Fibroblast of lung (primary cell): ENCODE data around the gene RAB36. TPM values are rescaled to one million over a fixed set of nuclear protein-coding genes. Genes with fewer than 3 reads are reported as not detected.

ENCODE experiments used
- DNase-seq, 2 donors: peaks; one replicate each; pipeline versions ENCODE4 v3.0.0 to v3.0.0-alpha.2; 2010; ENCODE audit warnings: low read depth in 2 of 2
- H2AFZ ChIP-seq: 2 replicates; pipeline ENCODE4 v1.5.1; 2012; ENCODE audit warnings: low read length, control low read depth, inconsistent platforms
- H3K27ac ChIP-seq: 2 replicates; pipeline ENCODE4 v1.5.1; 2011; ENCODE audit warnings: low read length, control low read depth; ENCODE audit not compliant: insufficient read depth
- H3K27me3 ChIP-seq: 2 replicates; pipeline ENCODE4 v1.5.1; 2011; ENCODE audit warnings: mild to moderate bottlenecking, low read length; ENCODE audit not compliant: control insufficient read depth, insufficient read depth
- H3K36me3 ChIP-seq: 2 replicates; pipeline ENCODE4 v1.5.1; 2011; ENCODE audit warnings: low read length; ENCODE audit not compliant: control insufficient read depth, insufficient read depth
- H3K4me1 ChIP-seq: 2 replicates; pipeline ENCODE4 v1.5.1; 2011; ENCODE audit warnings: low read length; ENCODE audit not compliant: control insufficient read depth, insufficient read depth; ENCODE audit errors: extremely low read depth
- H3K4me2 ChIP-seq: 2 replicates; pipeline ENCODE4 v1.5.1; 2011; ENCODE audit warnings: low read length, control low read depth; ENCODE audit not compliant: insufficient read depth; ENCODE audit errors: extremely low read depth
- H3K4me3 ChIP-seq, 4 experiments: fragments of 200-600 bp in 1 of 4; sonication (generic) in 1 of 4; replicated peaks in 1 of 4; 2 replicates each; pipeline ENCODE4 v1.5.1; 2011 to 2016; ENCODE audit warnings: low read length in 4 of 4, low read depth in 3 of 4, mild to moderate bottlenecking in 3 of 4, control low read depth in 2 of 4, inconsistent platforms in 1 of 4, mixed read lengths in 1 of 4; ENCODE audit not compliant: insufficient read depth in 1 of 4; ENCODE audit errors: control extremely low read depth in 1 of 4
- H3K79me2 ChIP-seq: 2 replicates; pipeline ENCODE4 v1.5.1; 2012; ENCODE audit warnings: mild to moderate bottlenecking, low read length, inconsistent platforms; ENCODE audit not compliant: control insufficient read depth, insufficient read depth
- H3K9ac ChIP-seq: 2 replicates; pipeline ENCODE4 v1.5.1; 2011; ENCODE audit warnings: mild to moderate bottlenecking, low read length, control low read depth; ENCODE audit not compliant: insufficient read depth
- H3K9me3 ChIP-seq: 2 replicates; pipeline ENCODE4 v1.5.1; 2012; ENCODE audit warnings: low read depth, low read length; ENCODE audit not compliant: control insufficient read depth, insufficient read depth
- H4K20me1 ChIP-seq: 2 replicates; pipeline ENCODE4 v1.5.1; 2011; ENCODE audit warnings: low read length; ENCODE audit not compliant: control insufficient read depth, insufficient read depth; ENCODE audit errors: extremely low read depth
- EZH2 ChIP-seq: IDR thresholded peaks from 2 replicates; pipeline ENCODE4 v1.5.1; 2012; ENCODE audit warnings: low read length, control low read depth, mild to moderate bottlenecking; ENCODE audit errors: missing control alignments
- polyA plus RNA-seq, 2 donors: library from polyadenylated mRNA; depleted of rRNA in 1 of 2; stranded (reverse) in 1 of 2; unstranded in 1 of 2; fragments of >200 nt; gene quantifications; 2 replicates each; pipeline ENCODE4 v1.2.1, GENCODE V29; 2011 to 2012; ENCODE audit warnings: missing spikeins in 1 of 2
- total RNA-seq: library from RNA; depleted of rRNA; stranded (reverse); fragments of >200 nt; gene quantifications from 2 replicates; pipeline ENCODE4 v1.2.1, GENCODE V29; 2014
- TF ChIP-seq, protein P1 (sequence below), 2 donors: IDR thresholded peaks in 1 of 2; conservative IDR thresholded peaks in 1 of 2; 1 replicate in 1 of 2; 2 replicates in 1 of 2; pipeline ENCODE4 v1.5.1; 2011 to 2012; ENCODE audit warnings: low read length in 2 of 2, control low read depth in 1 of 2, inconsistent platforms in 1 of 2, low read depth in 1 of 2, mild to moderate bottlenecking in 1 of 2

Gene RAB36
- total and polyA plus RNA-seq, 2 donors (not counting 1 experiment from before 2014, with no cell fraction given) = 2.5 to 3.7 TPM

- no peak overlapping the region for H3K4me3 ChIP-seq
- TF ChIP-seq, protein P1, sequence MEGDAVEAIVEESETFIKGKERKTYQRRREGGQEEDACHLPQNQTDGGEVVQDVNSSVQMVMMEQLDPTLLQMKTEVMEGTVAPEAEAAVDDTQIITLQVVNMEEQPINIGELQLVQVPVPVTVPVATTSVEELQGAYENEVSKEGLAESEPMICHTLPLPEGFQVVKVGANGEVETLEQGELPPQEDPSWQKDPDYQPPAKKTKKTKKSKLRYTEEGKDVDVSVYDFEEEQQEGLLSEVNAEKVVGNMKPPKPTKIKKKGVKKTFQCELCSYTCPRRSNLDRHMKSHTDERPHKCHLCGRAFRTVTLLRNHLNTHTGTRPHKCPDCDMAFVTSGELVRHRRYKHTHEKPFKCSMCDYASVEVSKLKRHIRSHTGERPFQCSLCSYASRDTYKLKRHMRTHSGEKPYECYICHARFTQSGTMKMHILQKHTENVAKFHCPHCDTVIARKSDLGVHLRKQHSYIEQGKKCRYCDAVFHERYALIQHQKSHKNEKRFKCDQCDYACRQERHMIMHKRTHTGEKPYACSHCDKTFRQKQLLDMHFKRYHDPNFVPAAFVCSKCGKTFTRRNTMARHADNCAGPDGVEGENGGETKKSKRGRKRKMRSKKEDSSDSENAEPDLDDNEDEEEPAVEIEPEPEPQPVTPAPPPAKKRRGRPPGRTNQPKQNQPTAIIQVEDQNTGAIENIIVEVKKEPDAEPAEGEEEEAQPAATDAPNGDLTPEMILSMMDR (conservative IDR thresholded peaks at IDR 0.05 in 1 of 2, IDR thresholded peaks at IDR 0.05 in 1 of 2; ENCODE audit: low read depth in 1 of 2, low read length in 2 of 2) = no peak
- no peak for TF ChIP-seq EZH2
- H2AFZ ChIP-seq = no peak overlapping the region
Observed at GRCh38 chr22:23119494-23120414, 25.5 kb upstream of the RAB36 start.

DNA sequence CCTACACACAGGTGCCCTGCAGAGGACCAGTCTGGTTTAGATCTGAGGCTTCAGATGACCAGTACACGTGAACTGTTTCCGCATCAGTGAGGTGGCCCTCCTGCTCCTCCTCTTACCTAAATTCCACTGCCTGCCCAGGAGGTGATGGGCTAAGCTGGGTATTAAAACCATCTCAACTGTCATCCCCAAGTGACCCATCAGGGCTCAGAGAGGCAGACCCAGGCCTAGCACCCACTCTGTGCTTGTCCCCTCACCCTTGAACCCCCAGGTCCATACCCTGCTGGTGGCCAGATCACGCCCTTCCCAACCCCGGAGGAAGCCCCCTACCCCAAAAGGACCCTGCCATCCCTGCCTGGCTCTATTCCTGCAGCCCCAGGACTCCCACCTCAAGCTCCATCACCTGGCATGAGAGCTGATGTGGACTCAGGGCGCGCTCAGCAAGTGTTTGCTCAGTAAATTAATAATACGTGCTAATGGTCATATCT is 24.8 kb upstream of the RAB36 start:
- Histone ChIP-seq H3K4me3 (no peak overlapping the region), H3K9me3 (no peaks in the 10 kb centered on the region), H3K4me1 (no peaks in the 10 kb centered on the region), H3K4me2 (no peak overlapping the region), H3K27ac (no peak overlapping the region), H3K79me2 (no peaks in the 10 kb centered on the region), H2AFZ (no peak overlapping the region), H4K20me1 (no peaks in the 10 kb centered on the region), H3K36me3 (no peaks in the 10 kb centered on the region), H3K9ac (no peak overlapping the region), H3K27me3 (no peaks in the 10 kb centered on the region)
- DNase-seq = no peak
- TF ChIP-seq, protein P1 (conservative IDR thresholded peaks at IDR 0.05 in 1 of 2, IDR thresholded peaks at IDR 0.05 in 1 of 2; ENCODE audit: low read depth in 1 of 2, low read length in 2 of 2) = no peak
- TF ChIP-seq EZH2 = no peak

More at GRCh38 chr22:23119494-23120414, 25.5 kb upstream of the RAB36 start:
- H3K9ac ChIP-seq = no peak overlapping the region
- no peak overlapping the region for H3K27ac ChIP-seq
- no peaks in the 10 kb centered on the region for H3K27me3 ChIP-seq
- no peaks in the 10 kb centered on the region for H3K79me2 ChIP-seq
- no peaks in the 10 kb centered on the region for H3K9me3 ChIP-seq
- no peak for DNase-seq
- H4K20me1 ChIP-seq = no peaks in the 10 kb centered on the region
- no peak overlapping the region for H3K4me2 ChIP-seq
- no peaks in the 10 kb centered on the region for H3K4me1 ChIP-seq
- no peaks in the 10 kb centered on the region for H3K36me3 ChIP-seq

DNA sequence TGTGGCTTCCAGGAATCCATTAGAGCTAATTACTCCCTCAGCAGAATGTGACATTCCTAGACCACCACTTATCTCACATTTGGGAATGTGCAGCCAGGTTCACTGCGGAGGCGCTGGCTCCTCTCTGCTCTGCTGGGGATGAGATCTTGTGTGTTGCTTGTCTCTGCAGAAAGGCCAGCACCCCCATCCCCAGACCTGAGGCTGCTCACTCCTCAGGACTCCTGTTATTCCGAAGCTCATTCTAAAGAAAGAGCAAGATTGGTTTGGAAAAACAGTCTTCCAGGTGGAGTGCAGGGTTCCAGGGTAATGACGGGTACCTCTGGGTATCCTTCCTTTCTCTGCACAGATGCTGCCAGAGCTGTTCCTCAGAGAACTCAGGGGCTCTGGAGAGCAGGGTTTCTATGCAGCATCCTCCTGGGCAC is 24.3 kb upstream of the RAB36 start:
- H3K4me3 ChIP-seq = no peak overlapping the region
- H3K79me2 ChIP-seq = no peaks in the 10 kb centered on the region
- H2AFZ ChIP-seq = no peak overlapping the region
- no peaks in the 10 kb centered on the region for H3K4me1 ChIP-seq
- no peaks in the 10 kb centered on the region for H4K20me1 ChIP-seq
- no peaks in the 10 kb centered on the region for H3K9me3 ChIP-seq
- no peak for DNase-seq
- no peak for TF ChIP-seq EZH2
- TF ChIP-seq, protein P1 (conservative IDR thresholded peaks at IDR 0.05 in 1 of 2, IDR thresholded peaks at IDR 0.05 in 1 of 2; ENCODE audit: low read depth in 1 of 2, low read length in 2 of 2) = no peak
- H3K4me2 ChIP-seq = no peak overlapping the region
- no peaks in the 10 kb centered on the region for H3K36me3 ChIP-seq
- no peak overlapping the region for H3K27ac ChIP-seq
- no peak overlapping the region for H3K9ac ChIP-seq
- no peaks in the 10 kb centered on the region for H3K27me3 ChIP-seq
